GM23338 (cell line): Measurements from ENCODE around the gene PCBP3. TPM values are rescaled to one million over a fixed set of nuclear protein-coding genes. Genes with fewer than 3 reads are reported as not detected.

Experiments used
- ATAC-seq: fragments of 200-7000 bp; cut with Tn5 transposase; 3 replicates; pipeline ENCODE4 v1.9.1; 2020
- DNase-seq: peaks from one replicate; pipeline ENCODE4 v3.0.0-alpha.2; 2015; ENCODE audit warnings: low spot score
- H2AFZ ChIP-seq: fragments of 200-600 bp; sonication (generic); 2 replicates; pipeline ENCODE4 v1.8.0; 2016; ENCODE audit warnings: antibody characterized with exemption, mild to moderate bottlenecking, moderate library complexity
- H3F3A ChIP-seq: fragments of 200-600 bp; sonication (generic); replicated peaks from 2 replicates; pipeline ENCODE4 v1.8.0; 2017; ENCODE audit warnings: antibody characterized with exemption, mixed run types, low read depth
- H3K27ac ChIP-seq: fragments of 200-600 bp; sonication (generic); 2 replicates; pipeline ENCODE4 v1.6.1; 2016; ENCODE audit warnings: low read depth
- H3K27me3 ChIP-seq: fragments of 200-600 bp; sonication (generic); 2 replicates; pipeline ENCODE4 v1.8.0; 2016; ENCODE audit warnings: mild to moderate bottlenecking, mixed run types, moderate library complexity; ENCODE audit not compliant: insufficient read depth
- H3K36me3 ChIP-seq: fragments of 200-600 bp; sonication (generic); 2 replicates; pipeline ENCODE4 v1.8.0; 2016; ENCODE audit warnings: mild to moderate bottlenecking; ENCODE audit not compliant: insufficient read depth
- H3K4me1 ChIP-seq: fragments of 200-600 bp; sonication (generic); 2 replicates; pipeline ENCODE4 v1.8.0; 2016; ENCODE audit warnings: mild to moderate bottlenecking, moderate library complexity; ENCODE audit not compliant: insufficient read depth
- H3K4me2 ChIP-seq: fragments of 200-600 bp; sonication (generic); 2 replicates; pipeline ENCODE4 v1.7.1; 2017; ENCODE audit warnings: mixed run types
- H3K4me3 ChIP-seq: fragments of 200-600 bp; sonication (generic); 2 replicates; pipeline ENCODE4 v1.6.1; 2016; ENCODE audit warnings: mixed run types
- H3K79me2 ChIP-seq: fragments of 200-600 bp; sonication (generic); replicated peaks from 2 replicates; pipeline ENCODE4 v1.8.0; 2017; ENCODE audit warnings: mild to moderate bottlenecking; ENCODE audit not compliant: insufficient read depth
- H3K9me2 ChIP-seq: fragments of 200-600 bp; sonication (generic); 2 replicates; pipeline ENCODE4 v1.8.0; 2017; ENCODE audit not compliant: insufficient read depth
- H4K20me1 ChIP-seq: fragments of 200-600 bp; sonication (generic); replicated peaks from 2 replicates; pipeline ENCODE4 v1.8.0; 2017; ENCODE audit warnings: mild to moderate bottlenecking; ENCODE audit not compliant: insufficient read depth
- H3K27ac Mint-ChIP-seq: 2 replicates; pipeline ENCODE4 v1.8.0; 2020; ENCODE audit warnings: inconsistent platforms, mild to moderate bottlenecking, moderate library complexity, mixed read lengths
- H3K27me3 Mint-ChIP-seq: 3 replicates; pipeline ENCODE4 v1.8.0; 2022; ENCODE audit warnings: low read depth, mild to moderate bottlenecking, moderate library complexity, mixed read lengths, inconsistent platforms; ENCODE audit not compliant: insufficient read depth, poor library complexity
- H3K36me3 Mint-ChIP-seq: 3 replicates; pipeline ENCODE4 v1.8.0; 2021; ENCODE audit warnings: low read depth, mild to moderate bottlenecking, inconsistent platforms, moderate library complexity, mixed read lengths
- H3K4me1 Mint-ChIP-seq: 3 replicates; pipeline ENCODE4 v1.8.0; 2020; ENCODE audit warnings: mild to moderate bottlenecking, inconsistent platforms, mixed read lengths
- H3K4me3 Mint-ChIP-seq: 3 replicates; pipeline ENCODE4 v1.8.0; 2021; ENCODE audit warnings: moderate library complexity, mild to moderate bottlenecking, inconsistent platforms, mixed read lengths
- H3K9me3 Mint-ChIP-seq: 3 replicates; pipeline ENCODE4 v1.8.0; 2020; ENCODE audit warnings: moderate library complexity, mild to moderate bottlenecking, inconsistent platforms, mixed read lengths
- CREB1 ChIP-seq: fragments of 250-450 bp; sonication (Bioruptor Pico); IDR thresholded peaks from 2 replicates; pipeline ENCODE4 v1.5.0; 2020; ENCODE audit warnings: low read depth, mild to moderate bottlenecking, moderate library complexity
- CTCF ChIP-seq, 2 experiments: fragments of 200-600 bp in 1 of 2; sonication (generic) in 1 of 2; conservative IDR thresholded peaks; 2 replicates each; pipeline versions ENCODE4 v1.5.1 to v1.6.1; 2016 to 2017; ENCODE audit warnings: antibody characterized with exemption in 2 of 2, low read depth in 2 of 2, mild to moderate bottlenecking in 2 of 2, moderate library complexity in 1 of 2
- ETS1 ChIP-seq: IDR thresholded peaks from 2 replicates; pipeline ENCODE4 v1.6.1; 2016; ENCODE audit warnings: antibody characterized with exemption
- EZH2 ChIP-seq: fragments of 200-600 bp; sonication (generic); IDR thresholded peaks from one replicate; pipeline ENCODE4 v1.8.0; 2017; ENCODE audit warnings: antibody characterized with exemption, mild to moderate bottlenecking, low read depth; ENCODE audit not compliant: unreplicated experiment
- NANOG ChIP-seq: IDR thresholded peaks from 2 replicates; pipeline ENCODE4 v1.6.1; 2016; ENCODE audit warnings: antibody characterized with exemption, borderline replicate concordance
- REST ChIP-seq: IDR thresholded peaks from one replicate; pipeline ENCODE4 v1.6.1; 2018; ENCODE audit warnings: antibody characterized with exemption; ENCODE audit not compliant: unreplicated experiment
- ZNF114 ChIP-seq: fragments of 250-450 bp; sonication (Bioruptor Pico); IDR thresholded peaks from 2 replicates; pipeline ENCODE4 v1.5.0; 2020; ENCODE audit warnings: mild to moderate bottlenecking, moderate library complexity
- ZNF331 ChIP-seq: fragments of 250-450 bp; sonication (Bioruptor Pico); IDR thresholded peaks from 2 replicates; pipeline ENCODE4 v1.5.0; 2020; ENCODE audit warnings: low read depth, mild to moderate bottlenecking, moderate library complexity
- polyA plus RNA-seq: library from polyadenylated mRNA; unstranded; fragments of >200 nt; fragmentation: Nextera tagmentation; extraction: Ambion mirVana; gene quantifications from 2 replicates; pipeline ENCODE4 v1.2.1, GENCODE V29; 2016
- total RNA-seq: library from RNA; depleted of rRNA; stranded (reverse); fragments of >200 nt; shearing (Covaris generic); gene quantifications from 2 replicates; pipeline ENCODE4 v1.2.3, GENCODE V29; 2014

PCBP3 gene
- total and polyA plus RNA-seq, 2 experiments from 2014 or later = 7.1 to 9.1 TPM

GRCh38 chr21:45699251-45699942 lies 55.9 kb downstream of the PCBP3 start (continued):
- no peak for TF ChIP-seq ZNF331 (CRISPR knock-in tag)
- TF ChIP-seq NANOG = no peak
- no peak for TF ChIP-seq ZNF114
- TF ChIP-seq CREB1 (CRISPR knock-in tag) = no peak
- no peak for TF ChIP-seq ETS1

- H3K27me3 ChIP-seq = no peaks in the 10 kb centered on the region
- H3K36me3 ChIP-seq = no peaks in the 10 kb centered on the region
- H3K27ac ChIP-seq = no peak overlapping the region
- H3K79me2 ChIP-seq = no peaks in the 10 kb centered on the region
- H4K20me1 ChIP-seq = no peaks in the 10 kb centered on the region
- TF ChIP-seq REST (no peak), EZH2 (no peak), CTCF (conservative IDR thresholded peaks at IDR 0.05; ENCODE audit: low read depth in 2 of 2) (no peak), ETS1 (no peak)
- no peak overlapping the region for H3K4me3 Mint-ChIP-seq
- no peaks in the 10 kb centered on the region for H3K4me1 ChIP-seq
- H3K9me3 Mint-ChIP-seq = peaks cover 5% of the 10 kb centered on the region; the same call in 1 of the 3 replicates
- ATAC-seq (no peak), DNase-seq (no peak)
- H3K27ac Mint-ChIP-seq = no peak overlapping the region
- H3F3A ChIP-seq = no peaks in the 10 kb centered on the region
- H3K4me3 ChIP-seq = no peak overlapping the region
- H2AFZ ChIP-seq = no peak overlapping the region
- H3K36me3 Mint-ChIP-seq = no peaks in the 10 kb centered on the region
- 0 out of 3 replicates have a peak, but pooled peaks cover 2% of the 10 kb centered on the region for H3K4me1 Mint-ChIP-seq
- no peak overlapping the region for H3K4me2 ChIP-seq
- H3K9me2 ChIP-seq = 0 out of 2 replicates have a peak, but pooled peaks cover 7% of the 10 kb centered on the region
- H3K27me3 Mint-ChIP-seq = peaks cover 8% of the 10 kb centered on the region
Observed at GRCh38 chr21:45699966-45700365, 56.4 kb downstream of the PCBP3 start.
